ENCODE results near the gene MKX. TPM values are rescaled to one million over a fixed set of nuclear protein-coding genes. Genes with fewer than 3 reads are reported as not detected.

Gene MKX
- total RNA-seq, 1 donor from 2014 or later: 1.8 TPM

- no peak for DNase-seq (ENCODE audit: low read depth)
- Histone ChIP-seq H3K36me3 (ENCODE audit: control insufficient read depth, insufficient read depth, low read length) (no peaks in the 10 kb centered on the region), H3K4me3 (ENCODE audit: low read depth, low read length) (no peak overlapping the region), H3K27me3 (ENCODE audit: control insufficient read depth, insufficient read depth, low read length) (no peaks in the 10 kb centered on the region)
- no peak for FAIRE-seq
- no peak for TF ChIP-seq CTCF (IDR thresholded peaks at IDR 0.05; ENCODE audit: insufficient read depth, low read length, severe bottlenecking)
These were observed 45.8 kb downstream of the MKX start for GRCh38 chr10:27699776-27700175.

GRCh38 chr10:27698961-27699360 is 46.7 kb downstream of the MKX start:
- no peak for TF ChIP-seq CTCF (IDR thresholded peaks at IDR 0.05; ENCODE audit: insufficient read depth, low read length, severe bottlenecking)
- DNase-seq (ENCODE audit: low read depth) (no peak), FAIRE-seq (no peak)
- H3K27me3 ChIP-seq (ENCODE audit: control insufficient read depth, insufficient read depth, low read length): no peaks in the 10 kb centered on the region
- no peaks in the 10 kb centered on the region for H3K36me3 ChIP-seq (ENCODE audit: control insufficient read depth, insufficient read depth, low read length)
- no peak overlapping the region for H3K4me3 ChIP-seq (ENCODE audit: low read depth, low read length)

- no peaks in the 10 kb centered on the region for H3K27me3 ChIP-seq (ENCODE audit: control insufficient read depth, insufficient read depth, low read length)
- TF ChIP-seq CTCF (IDR thresholded peaks at IDR 0.05; ENCODE audit: insufficient read depth, low read length, severe bottlenecking): no peak
- DNase-seq (ENCODE audit: low read depth): no peak
- H3K36me3 ChIP-seq (ENCODE audit: control insufficient read depth, insufficient read depth, low read length): no peaks in the 10 kb centered on the region
- FAIRE-seq: no peak
- no peak overlapping the region for H3K4me3 ChIP-seq (ENCODE audit: low read depth, low read length)
These were observed 49.2 kb downstream of the MKX start for GRCh38 chr10:27696466-27696865.

- Histone ChIP-seq H3K4me3 (ENCODE audit: low read depth, low read length) (no peak overlapping the region), H3K27me3 (ENCODE audit: control insufficient read depth, insufficient read depth, low read length) (no peaks in the 10 kb centered on the region), H3K36me3 (ENCODE audit: control insufficient read depth, insufficient read depth, low read length) (no peaks in the 10 kb centered on the region)
- no peak for TF ChIP-seq CTCF (IDR thresholded peaks at IDR 0.05; ENCODE audit: insufficient read depth, low read length, severe bottlenecking)
- DNase-seq (ENCODE audit: low read depth) (no peak), FAIRE-seq (no peak)
These were observed 49.9 kb downstream of the MKX start for GRCh38 chr10:27695706-27696105.

GRCh38 chr10:27695088-27695487 is 50.5 kb downstream of the MKX start:
- FAIRE-seq (no peak), DNase-seq (ENCODE audit: low read depth) (no peak)
- no peak overlapping the region for H3K4me3 ChIP-seq (ENCODE audit: low read depth, low read length)
- H3K27me3 ChIP-seq (ENCODE audit: control insufficient read depth, insufficient read depth, low read length): no peaks in the 10 kb centered on the region
- no peaks in the 10 kb centered on the region for H3K36me3 ChIP-seq (ENCODE audit: control insufficient read depth, insufficient read depth, low read length)
- TF ChIP-seq CTCF (IDR thresholded peaks at IDR 0.05; ENCODE audit: insufficient read depth, low read length, severe bottlenecking): no peak

GRCh38 chr10:27692663-27693062 is 53.0 kb downstream of the MKX start:
- no peak overlapping the region for H3K4me3 ChIP-seq (ENCODE audit: low read depth, low read length)
- DNase-seq (ENCODE audit: low read depth): no peak
- TF ChIP-seq CTCF (IDR thresholded peaks at IDR 0.05; ENCODE audit: insufficient read depth, low read length, severe bottlenecking): no peak
- H3K36me3 ChIP-seq (ENCODE audit: control insufficient read depth, insufficient read depth, low read length): no peaks in the 10 kb centered on the region
- no peaks in the 10 kb centered on the region for H3K27me3 ChIP-seq (ENCODE audit: control insufficient read depth, insufficient read depth, low read length)
- FAIRE-seq: no peak
